Measurements from ENCODE around the gene CYP24A1. TPM values are rescaled to one million over a fixed set of nuclear protein-coding genes. Genes with fewer than 3 reads are reported as not detected.

The CYP24A1 gene
- total and polyA plus RNA-seq, 2 of the 13 experiments (the other 11 are each of a cell fraction or from before 2014, with no cell fraction given) = 9.4 to 32.7 TPM

DNA sequence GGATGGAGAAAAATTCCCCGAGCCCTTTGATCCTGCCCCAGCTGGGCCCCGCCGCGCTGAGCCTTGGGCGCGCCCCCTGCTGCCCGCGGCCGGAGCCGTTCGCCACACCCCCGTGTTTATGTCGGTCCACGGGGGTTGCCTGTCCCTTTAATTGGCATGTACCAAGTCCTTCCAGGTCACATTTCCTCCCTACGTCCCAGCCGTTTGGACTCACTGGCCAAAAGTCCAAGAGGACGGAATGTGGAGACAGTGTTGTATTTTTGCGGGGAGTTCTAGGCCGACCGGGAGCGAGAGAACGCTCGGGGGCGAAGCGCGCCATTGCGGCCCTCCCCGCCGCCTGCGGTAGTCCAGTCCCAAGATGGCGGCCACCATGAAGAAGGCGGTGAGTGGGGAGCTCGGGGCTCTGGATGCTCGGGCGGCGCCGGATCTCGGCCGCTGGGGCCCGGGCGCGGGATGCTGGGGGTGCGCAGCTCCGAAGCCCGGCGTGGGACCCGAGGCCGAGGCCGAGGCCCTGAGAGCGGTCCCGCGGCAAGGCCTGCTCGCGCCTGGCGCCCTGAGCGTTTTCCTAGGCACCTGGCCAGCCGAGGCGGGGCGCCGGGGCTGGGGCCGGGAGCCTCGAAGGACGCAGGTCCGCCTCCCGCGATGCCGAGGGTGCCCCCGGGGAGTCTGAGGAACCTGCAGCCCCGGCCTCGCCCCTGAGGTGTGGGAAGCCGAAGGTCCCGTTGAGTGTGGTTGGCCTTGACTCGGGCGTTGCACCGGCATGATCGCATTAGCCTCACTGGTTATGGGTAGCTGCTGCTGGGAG lies 34.2 kb upstream of the CYP24A1 start, which contains the start of gene PFDN4 (continued):
- TF ChIP-seq, protein P1, sequence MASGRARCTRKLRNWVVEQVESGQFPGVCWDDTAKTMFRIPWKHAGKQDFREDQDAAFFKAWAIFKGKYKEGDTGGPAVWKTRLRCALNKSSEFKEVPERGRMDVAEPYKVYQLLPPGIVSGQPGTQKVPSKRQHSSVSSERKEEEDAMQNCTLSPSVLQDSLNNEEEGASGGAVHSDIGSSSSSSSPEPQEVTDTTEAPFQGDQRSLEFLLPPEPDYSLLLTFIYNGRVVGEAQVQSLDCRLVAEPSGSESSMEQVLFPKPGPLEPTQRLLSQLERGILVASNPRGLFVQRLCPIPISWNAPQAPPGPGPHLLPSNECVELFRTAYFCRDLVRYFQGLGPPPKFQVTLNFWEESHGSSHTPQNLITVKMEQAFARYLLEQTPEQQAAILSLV (CRISPR knock-in tag; IDR thresholded peaks at IDR 0.05; ENCODE audit: borderline replicate concordance) = peak; percentile 99; the same call in 1 of the 2 replicates
- no peak; the same call in 1 of the 2 replicates for TF ChIP-seq ZNF24 (IDR thresholded peaks at IDR 0.05)
- peak; percentile 38; the same call in 1 of the 2 replicates for TF ChIP-seq FOSL1 (CRISPR knock-in tag; IDR thresholded peaks at IDR 0.05; ENCODE audit: borderline replicate concordance)
- TF ChIP-seq HIVEP1 (CRISPR knock-in tag; IDR thresholded peaks at IDR 0.05) = peak; percentile 62
- peak; percentile 83 for TF ChIP-seq CCAR2 (optimal IDR thresholded peaks at IDR 0.05; ENCODE audit: low read depth, low read length)
- peak; percentile 56; the same call in 1 of the 2 replicates for TF ChIP-seq KIAA2018 (CRISPR knock-in tag; IDR thresholded peaks at IDR 0.05; ENCODE audit: borderline replicate concordance)
- no peak for TF ChIP-seq MZF1 (CRISPR knock-in tag; IDR thresholded peaks at IDR 0.05; ENCODE audit: borderline replicate concordance)
- no peak for TF ChIP-seq ZNF609 (CRISPR knock-in tag; IDR thresholded peaks at IDR 0.05; ENCODE audit: borderline replicate concordance)
